GM12878 (cell line): Measurements from ENCODE around the gene GLI2. TPM values are rescaled to one million over a fixed set of nuclear protein-coding genes. Genes with fewer than 3 reads are reported as not detected.

Experiments
- ATAC-seq: fragments of 200-7000 bp; cut with Tn5 transposase; 3 replicates; pipeline ENCODE4 v1.9.1; 2020; ENCODE audit warnings: mild to moderate bottlenecking, moderate library complexity
- BruUV-seq: library from RNA; stranded (reverse); fragments of 400-500 nt; replicated peaks from 2 replicates; lab custom pipeline; 2021; lab: Mats Ljungman, UMichigan
- CTCF ChIA-PET: fragments of 300-600 bp; sonication (Branson Sonifier 250); formaldehyde crosslinking; extraction: SDS; loops from one replicate; lab custom pipeline; 2021; ENCODE audit warnings: inconsistent platforms; lab: Yijun Ruan, JAX
- POLR2A ChIA-PET: fragments of 350-600 bp; formaldehyde crosslinking; extraction: SDS; loops from one replicate; lab custom pipeline; 2021; ENCODE audit warnings: inconsistent platforms; lab: Charles Lee
- RAD21 ChIA-PET: fragments of 300-600 bp; sonication (Branson Sonifier 250); formaldehyde crosslinking; loops from one replicate; lab custom pipeline; 2023; ENCODE audit warnings: antibody characterized with exemption; ENCODE audit not compliant: unreplicated experiment; lab: Charles Lee
- SMC1A ChIA-PET: fragments of 300-600 bp; sonication (Branson Sonifier 250); formaldehyde crosslinking; loops from one replicate; lab custom pipeline; 2023; ENCODE audit not compliant: unreplicated experiment, uncharacterized antibody; lab: Charles Lee
- DNase-seq: peaks from one replicate; pipeline ENCODE4 v3.0.0-alpha.2; 2011; ENCODE audit warnings: low read depth, low spot score
- FAIRE-seq: peaks from 3 replicates; lab custom pipeline; 2011; peaks lifted over from hg19 to GRCh38; lab: Jason Lieb, UNC
- H2AFZ ChIP-seq: 2 replicates; pipeline ENCODE4 v1.6.0; 2011; ENCODE audit warnings: low read depth, low read length, control low read depth; ENCODE audit not compliant: control insufficient read depth
- H3K27ac ChIP-seq: 2 replicates; pipeline ENCODE4 v1.5.1; 2011; ENCODE audit warnings: control low read depth; ENCODE audit not compliant: control insufficient read depth, insufficient read depth
- H3K27me3 ChIP-seq, 2 experiments: replicated peaks in 1 of 2; 2 replicates each; pipeline versions ENCODE4 v1.6.0 to v1.6.1; 2011; ENCODE audit warnings: low read length in 1 of 2; ENCODE audit not compliant: control insufficient read depth in 2 of 2, insufficient read depth in 2 of 2
- H3K36me3 ChIP-seq, 2 experiments: 2 replicates each; pipeline ENCODE4 v1.5.1; 2011; ENCODE audit warnings: low read length in 1 of 2; ENCODE audit not compliant: control insufficient read depth in 2 of 2, insufficient read depth in 2 of 2
- H3K4me1 ChIP-seq: 2 replicates; pipeline ENCODE4 v1.6.1; 2011; ENCODE audit warnings: mild to moderate bottlenecking, low read length, moderate library complexity, mixed read lengths; ENCODE audit not compliant: control insufficient read depth, insufficient read depth
- H3K4me2 ChIP-seq: 2 replicates; pipeline ENCODE4 v1.6.0; 2011; ENCODE audit warnings: control low read depth; ENCODE audit not compliant: control insufficient read depth, insufficient read depth
- H3K4me3 ChIP-seq: fragments of 200-600 bp; sonication (generic); 2 replicates; pipeline ENCODE4 v1.5.1; 2016
- H3K79me2 ChIP-seq: 2 replicates; pipeline ENCODE4 v1.6.0; 2011; ENCODE audit warnings: low read length; ENCODE audit not compliant: control insufficient read depth, insufficient read depth
- H3K9ac ChIP-seq: 2 replicates; pipeline ENCODE4 v1.8.0; 2011; ENCODE audit warnings: low read length, control low read depth, mixed read lengths; ENCODE audit not compliant: control insufficient read depth, insufficient read depth
- H3K9me3 ChIP-seq: replicated peaks from 3 replicates; pipeline ENCODE4 v1.5.1; 2011; ENCODE audit warnings: mild to moderate bottlenecking, low read length; ENCODE audit not compliant: control insufficient read depth, insufficient read depth
- H4K20me1 ChIP-seq: 2 replicates; pipeline ENCODE4 v1.6.0; 2011; ENCODE audit not compliant: control insufficient read depth, insufficient read depth
- ATF3 ChIP-seq: IDR thresholded peaks from 2 replicates; pipeline ENCODE4 v1.6.1; 2011; ENCODE audit warnings: low read depth, mild to moderate bottlenecking, low read length, moderate library complexity, borderline replicate concordance; ENCODE audit errors: extremely low read depth
- BCL11A ChIP-seq: IDR thresholded peaks from 2 replicates; pipeline ENCODE4 v1.6.1; 2011; ENCODE audit warnings: low read depth, low read length
- CREM ChIP-seq: IDR thresholded peaks from 2 replicates; pipeline ENCODE4 v1.6.1; 2014; ENCODE audit warnings: antibody characterized with exemption, low read depth
- DPF2 ChIP-seq: fragments of 450-650 bp; IDR thresholded peaks from 2 replicates; pipeline ENCODE4 v1.6.1; 2017; ENCODE audit warnings: mild to moderate bottlenecking
- ESRRA ChIP-seq: IDR thresholded peaks from 2 replicates; pipeline ENCODE4 v1.6.1; 2012; ENCODE audit warnings: mild to moderate bottlenecking, low read length, improper control_type of control experiment
- HDAC2 ChIP-seq: fragments of 200-600 bp; sonication (generic); IDR thresholded peaks from 2 replicates; pipeline ENCODE4 v1.6.1; 2017
- MEF2A ChIP-seq: IDR thresholded peaks from 2 replicates; pipeline ENCODE4 v1.6.1; 2011; ENCODE audit warnings: low read depth, mild to moderate bottlenecking, low read length, moderate library complexity; ENCODE audit not compliant: insufficient read depth
- NR2F1 ChIP-seq: fragments of 450-650 bp; conservative IDR thresholded peaks from 2 replicates; pipeline ENCODE4 v1.6.1; 2017; ENCODE audit warnings: mild to moderate bottlenecking
- NRF1 ChIP-seq: conservative IDR thresholded peaks from 2 replicates; pipeline ENCODE4 v1.6.1; 2011; ENCODE audit warnings: mild to moderate bottlenecking, low read depth, low read length, improper control_type of control experiment
- PAX5 ChIP-seq: IDR thresholded peaks from 2 replicates; pipeline ENCODE4 v1.6.1; 2011; ENCODE audit warnings: low read depth, low read length, borderline replicate concordance
- RAD21 ChIP-seq: IDR thresholded peaks from 2 replicates; pipeline ENCODE4 v1.6.1; 2011; ENCODE audit warnings: mild to moderate bottlenecking, low read depth, low read length, moderate library complexity; ENCODE audit not compliant: insufficient read depth
- RBBP5 ChIP-seq: fragments of 200-600 bp; sonication (generic); conservative IDR thresholded peaks from 2 replicates; pipeline ENCODE4 v1.6.1; 2016
- SIN3A ChIP-seq: IDR thresholded peaks from 2 replicates; pipeline ENCODE4 v1.6.1; 2012; ENCODE audit warnings: low read depth, low read length, improper control_type of control experiment
- TCF12 ChIP-seq: IDR thresholded peaks from 2 replicates; pipeline ENCODE4 v1.6.1; 2011; ENCODE audit warnings: low read depth, mild to moderate bottlenecking, low read length
- WGBS: methylation state at CpG from one replicate; pipeline ENCODE4 v1.1.6; 2016; ENCODE audit warnings: low lambda C conversion rate; ENCODE audit not compliant: insufficient replicate concordance, insufficient coverage; ENCODE audit errors: missing lambda C conversion rate; 5-methylcytosine and 5-hydroxymethylcytosine counted together
- in situ Hi-C: fragments of 300-500 bp; cut with MboI; formaldehyde crosslinking; loops from 9 replicates; pipeline ENCODE4 v1.14.3; 2018; ENCODE audit warnings: mixed read lengths
- intact Hi-C: fragments of 100-400 bp; cut with micrococcal nuclease; formaldehyde crosslinking; loops from one replicate; pipeline ENCODE4 v1.14.2; 2022; ENCODE audit not compliant: unreplicated experiment
- polyA plus RNA-seq, 11 experiments: library from polyadenylated mRNA; depleted of rRNA in 4 of 11; unstranded in 6 of 11; stranded (reverse) in 5 of 11; fragments of >200 nt; fragmentation: Nextera tagmentation in 4 of 11; fragmentation: Illumina TruSeq in 1 of 11; extraction: Ambion mirVana in 4 of 11; extraction: Trizol in 1 of 11; gene quantifications; 1 replicate in 1 of 11; 2 replicates in 10 of 11; pipeline versions ENCODE4 v1.2.1 to v1.2.3, GENCODE V29; 2011 to 2016; ENCODE audit warnings: inconsistent platforms in 2 of 11, missing spikeins in 2 of 11, low read depth in 1 of 11
- total RNA-seq, 4 experiments: library from RNA; depleted of rRNA in 3 of 4; stranded (reverse); fragments of >200 nt in 3 of 4; fragmentation: Illumina TruSeq in 1 of 4; extraction: Trizol in 1 of 4; gene quantifications; 2 replicates each; pipeline versions ENCODE4 v1.2.1 to v1.2.3, GENCODE V29; 2013 to 2021
- TF ChIP-seq, protein P1 (sequence below): fragments of 450-650 bp; formaldehyde crosslinking; IDR thresholded peaks from 2 replicates; pipeline ENCODE4 v1.4.0; 2022; ENCODE audit warnings: mild to moderate bottlenecking, moderate library complexity
- TF ChIP-seq, protein P2 (sequence below): fragments of 450-650 bp; IDR thresholded peaks from 2 replicates; pipeline ENCODE4 v1.6.1; 2017; ENCODE audit warnings: mild to moderate bottlenecking, moderate library complexity
- TF ChIP-seq, protein P3 (sequence below): fragments of 450-650 bp; IDR thresholded peaks from 2 replicates; pipeline ENCODE4 v1.6.1; 2017; ENCODE audit warnings: mild to moderate bottlenecking, low read depth, inconsistent platforms; ENCODE audit not compliant: poor library complexity, severe bottlenecking

The GLI2 gene
- total and polyA plus RNA-seq, 10 of the 15 experiments (the other 5 are each of a cell fraction or from before 2014, with no cell fraction given), result 0.01 TPM; not detected in 9

GRCh38 chr2:120763931-120764330 is 28.3 kb downstream of the GLI2 start:
- Histone ChIP-seq H3K9ac (no peak overlapping the region), H3K9me3 (no peaks in the 10 kb centered on the region), H3K36me3 (no peaks in the 10 kb centered on the region), H3K4me3 (no peak overlapping the region), H2AFZ (no peak overlapping the region), H3K27ac (no peak overlapping the region), H3K4me2 (no peak overlapping the region), H4K20me1 (no peaks in the 10 kb centered on the region), H3K4me1 (no peaks in the 10 kb centered on the region), H3K27me3 (peaks cover 1 to 4% of the 10 kb centered on the region in 2 experiments; a peak in 2 of 4 replicates), H3K79me2 (no peaks in the 10 kb centered on the region)
- ChIA-PET POLR2A (no interaction called here), RAD21 (no interaction called here), SMC1A (interaction anchor here (0.8 kb wide), 1 partner anchor 222 kb away, joined by 3 read pairs; no protein-coding TSS in a partner anchor), CTCF (no interaction called here)
- ATAC-seq (no peak), FAIRE-seq (no peak), DNase-seq (no peak)
- BruUV-seq, result no TSS peak
- in situ Hi-C loops, result no loop called here
- intact Hi-C loops, result no loop called here
- WGBS, result 17% methylated on average over 10 of the region's 10 CpGs
- TF ChIP-seq MEF2A (no peak), RAD21 (no peak), TCF12 (no peak), SIN3A (no peak), ESRRA (no peak), NR2F1 (no peak), NRF1 (no peak), CREM (no peak), DPF2 (no peak), ATF3 (no peak), PAX5 (no peak), BCL11A (no peak), RBBP5 (no peak), HDAC2 (no peak)
- TF ChIP-seq, protein P1, sequence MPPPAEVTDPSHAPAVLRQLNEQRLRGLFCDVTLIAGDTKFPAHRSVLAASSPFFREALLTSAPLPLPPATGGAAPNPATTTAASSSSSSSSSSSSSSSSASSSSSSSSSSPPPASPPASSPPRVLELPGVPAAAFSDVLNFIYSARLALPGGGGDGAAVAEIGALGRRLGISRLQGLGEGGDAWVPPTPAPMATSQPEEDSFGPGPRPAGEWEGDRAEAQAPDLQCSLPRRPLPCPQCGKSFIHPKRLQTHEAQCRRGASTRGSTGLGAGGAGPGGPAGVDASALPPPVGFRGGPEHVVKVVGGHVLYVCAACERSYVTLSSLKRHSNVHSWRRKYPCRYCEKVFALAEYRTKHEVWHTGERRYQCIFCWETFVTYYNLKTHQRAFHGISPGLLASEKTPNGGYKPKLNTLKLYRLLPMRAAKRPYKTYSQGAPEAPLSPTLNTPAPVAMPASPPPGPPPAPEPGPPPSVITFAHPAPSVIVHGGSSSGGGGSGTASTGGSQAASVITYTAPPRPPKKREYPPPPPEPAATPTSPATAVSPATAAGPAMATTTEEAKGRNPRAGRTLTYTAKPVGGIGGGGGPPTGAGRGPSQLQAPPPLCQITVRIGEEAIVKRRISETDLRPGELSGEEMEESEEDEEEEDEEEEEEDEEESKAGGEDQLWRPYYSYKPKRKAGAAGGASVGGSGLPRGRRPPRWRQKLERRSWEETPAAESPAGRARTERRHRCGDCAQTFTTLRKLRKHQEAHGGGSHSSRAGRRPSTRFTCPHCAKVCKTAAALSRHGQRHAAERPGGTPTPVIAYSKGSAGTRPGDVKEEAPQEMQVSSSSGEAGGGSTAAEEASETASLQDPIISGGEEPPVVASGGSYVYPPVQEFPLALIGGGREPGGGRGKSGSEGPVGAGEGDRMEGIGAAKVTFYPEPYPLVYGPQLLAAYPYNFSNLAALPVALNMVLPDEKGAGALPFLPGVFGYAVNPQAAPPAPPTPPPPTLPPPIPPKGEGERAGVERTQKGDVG (CRISPR knock-in tag), result no peak
- TF ChIP-seq, protein P2, sequence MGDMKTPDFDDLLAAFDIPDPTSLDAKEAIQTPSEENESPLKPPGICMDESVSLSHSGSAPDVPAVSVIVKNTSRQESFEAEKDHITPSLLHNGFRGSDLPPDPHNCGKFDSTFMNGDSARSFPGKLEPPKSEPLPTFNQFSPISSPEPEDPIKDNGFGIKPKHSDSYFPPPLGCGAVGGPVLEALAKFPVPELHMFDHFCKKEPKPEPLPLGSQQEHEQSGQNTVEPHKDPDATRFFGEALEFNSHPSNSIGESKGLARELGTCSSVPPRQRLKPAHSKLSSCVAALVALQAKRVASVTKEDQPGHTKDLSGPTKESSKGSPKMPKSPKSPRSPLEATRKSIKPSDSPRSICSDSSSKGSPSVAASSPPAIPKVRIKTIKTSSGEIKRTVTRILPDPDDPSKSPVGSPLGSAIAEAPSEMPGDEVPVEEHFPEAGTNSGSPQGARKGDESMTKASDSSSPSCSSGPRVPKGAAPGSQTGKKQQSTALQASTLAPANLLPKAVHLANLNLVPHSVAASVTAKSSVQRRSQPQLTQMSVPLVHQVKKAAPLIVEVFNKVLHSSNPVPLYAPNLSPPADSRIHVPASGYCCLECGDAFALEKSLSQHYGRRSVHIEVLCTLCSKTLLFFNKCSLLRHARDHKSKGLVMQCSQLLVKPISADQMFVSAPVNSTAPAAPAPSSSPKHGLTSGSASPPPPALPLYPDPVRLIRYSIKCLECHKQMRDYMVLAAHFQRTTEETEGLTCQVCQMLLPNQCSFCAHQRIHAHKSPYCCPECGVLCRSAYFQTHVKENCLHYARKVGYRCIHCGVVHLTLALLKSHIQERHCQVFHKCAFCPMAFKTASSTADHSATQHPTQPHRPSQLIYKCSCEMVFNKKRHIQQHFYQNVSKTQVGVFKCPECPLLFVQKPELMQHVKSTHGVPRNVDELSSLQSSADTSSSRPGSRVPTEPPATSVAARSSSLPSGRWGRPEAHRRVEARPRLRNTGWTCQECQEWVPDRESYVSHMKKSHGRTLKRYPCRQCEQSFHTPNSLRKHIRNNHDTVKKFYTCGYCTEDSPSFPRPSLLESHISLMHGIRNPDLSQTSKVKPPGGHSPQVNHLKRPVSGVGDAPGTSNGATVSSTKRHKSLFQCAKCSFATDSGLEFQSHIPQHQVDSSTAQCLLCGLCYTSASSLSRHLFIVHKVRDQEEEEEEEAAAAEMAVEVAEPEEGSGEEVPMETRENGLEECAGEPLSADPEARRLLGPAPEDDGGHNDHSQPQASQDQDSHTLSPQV, result no peak
- TF ChIP-seq, protein P3, sequence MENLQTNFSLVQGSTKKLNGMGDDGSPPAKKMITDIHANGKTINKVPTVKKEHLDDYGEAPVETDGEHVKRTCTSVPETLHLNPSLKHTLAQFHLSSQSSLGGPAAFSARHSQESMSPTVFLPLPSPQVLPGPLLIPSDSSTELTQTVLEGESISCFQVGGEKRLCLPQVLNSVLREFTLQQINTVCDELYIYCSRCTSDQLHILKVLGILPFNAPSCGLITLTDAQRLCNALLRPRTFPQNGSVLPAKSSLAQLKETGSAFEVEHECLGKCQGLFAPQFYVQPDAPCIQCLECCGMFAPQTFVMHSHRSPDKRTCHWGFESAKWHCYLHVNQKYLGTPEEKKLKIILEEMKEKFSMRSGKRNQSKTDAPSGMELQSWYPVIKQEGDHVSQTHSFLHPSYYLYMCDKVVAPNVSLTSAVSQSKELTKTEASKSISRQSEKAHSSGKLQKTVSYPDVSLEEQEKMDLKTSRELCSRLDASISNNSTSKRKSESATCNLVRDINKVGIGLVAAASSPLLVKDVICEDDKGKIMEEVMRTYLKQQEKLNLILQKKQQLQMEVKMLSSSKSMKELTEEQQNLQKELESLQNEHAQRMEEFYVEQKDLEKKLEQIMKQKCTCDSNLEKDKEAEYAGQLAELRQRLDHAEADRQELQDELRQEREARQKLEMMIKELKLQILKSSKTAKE, result no peak
